A673 (cell line): ENCODE measurements around the gene CALML4. TPM values are rescaled to one million over a fixed set of nuclear protein-coding genes. Genes with fewer than 3 reads are reported as not detected.

ENCODE experiments used
- BruUV-seq: library from RNA; stranded (reverse); fragments of 400-500 nt; replicated peaks from 2 replicates; lab custom pipeline; 2021; lab: Mats Ljungman, UMichigan
- CTCF ChIA-PET: fragments of 300-600 bp; sonication (Branson Sonifier 250); formaldehyde crosslinking; loops from one replicate; lab custom pipeline; 2022; ENCODE audit warnings: antibody characterized with exemption; lab: Charles Lee
- POLR2A ChIA-PET: fragments of 300-600 bp; sonication (Branson Sonifier 250); formaldehyde crosslinking; loops from one replicate; lab custom pipeline; 2022; ENCODE audit warnings: antibody characterized with exemption; ENCODE audit not compliant: low non-redundant PET; lab: Charles Lee
- DNase-seq: peaks from one replicate; pipeline ENCODE4 v3.0.0-alpha.2; 2015; ENCODE audit warnings: low spot score
- H3K27ac ChIP-seq: fragments of 200-600 bp; sonication (generic); 2 replicates; pipeline ENCODE4 v1.5.1; 2016; ENCODE audit warnings: mixed run types, low read depth, mild to moderate bottlenecking, mixed read lengths, antibody characterized with exemption, low read length; ENCODE audit not compliant: poor library complexity, severe bottlenecking
- H3K27me3 ChIP-seq: fragments of 200-600 bp; sonication (generic); replicated peaks from 2 replicates; pipeline ENCODE4 v1.6.1; 2017; ENCODE audit warnings: mixed run types, low read depth, mild to moderate bottlenecking, mixed read lengths, antibody characterized with exemption, low read length; ENCODE audit not compliant: insufficient read depth, poor library complexity
- H3K36me3 ChIP-seq: fragments of 200-600 bp; sonication (generic); 2 replicates; pipeline ENCODE4 v1.6.1; 2016; ENCODE audit warnings: mixed run types, mild to moderate bottlenecking, mixed read lengths, antibody characterized with exemption, low read length; ENCODE audit not compliant: insufficient read depth, poor library complexity, severe bottlenecking
- H3K4me1 ChIP-seq: fragments of 200-600 bp; sonication (generic); 2 replicates; pipeline ENCODE4 v1.6.1; 2017; ENCODE audit warnings: mixed run types, mild to moderate bottlenecking, mixed read lengths, antibody characterized with exemption, low read length; ENCODE audit not compliant: insufficient read depth, poor library complexity, severe bottlenecking
- H3K4me3 ChIP-seq: fragments of 200-600 bp; sonication (generic); 2 replicates; pipeline ENCODE4 v1.5.1; 2016; ENCODE audit warnings: low read depth, mixed run types, mild to moderate bottlenecking, mixed read lengths, low read length; ENCODE audit not compliant: poor library complexity, severe bottlenecking
- H3K9me3 ChIP-seq: fragments of 200-600 bp; sonication (generic); 2 replicates; pipeline ENCODE4 v1.6.1; 2016; ENCODE audit warnings: mixed run types, low read depth, mild to moderate bottlenecking, mixed read lengths, antibody characterized with exemption, low read length; ENCODE audit not compliant: poor library complexity, severe bottlenecking
- EZH2 ChIP-seq: fragments of 200-600 bp; sonication (generic); IDR thresholded peaks from 2 replicates; pipeline ENCODE4 v1.6.1; 2017; ENCODE audit warnings: borderline replicate concordance, low read depth, mild to moderate bottlenecking, mixed read lengths, antibody characterized with exemption, low read length; ENCODE audit not compliant: poor library complexity, severe bottlenecking
- intact Hi-C: fragments of 100-400 bp; cut with micrococcal nuclease; formaldehyde crosslinking; loops from one replicate; pipeline ENCODE4 v1.10.0; 2022; ENCODE audit not compliant: unreplicated experiment
- total RNA-seq: library from RNA; stranded (reverse); gene quantifications from 2 replicates; pipeline ENCODE4 v1.2.3, GENCODE V29; 2021
- TF ChIP-seq, protein P1 (sequence below): fragments of 300-800, 200-600 bp; sonication (generic); conservative IDR thresholded peaks from 2 replicates; pipeline ENCODE4 v1.5.1; 2017; ENCODE audit warnings: low read depth, mild to moderate bottlenecking, antibody characterized with exemption, low read length, moderate library complexity, mixed read lengths

CALML4 gene
- total RNA-seq, 1 experiment from 2014 or later, result 9.1 TPM

DNA sequence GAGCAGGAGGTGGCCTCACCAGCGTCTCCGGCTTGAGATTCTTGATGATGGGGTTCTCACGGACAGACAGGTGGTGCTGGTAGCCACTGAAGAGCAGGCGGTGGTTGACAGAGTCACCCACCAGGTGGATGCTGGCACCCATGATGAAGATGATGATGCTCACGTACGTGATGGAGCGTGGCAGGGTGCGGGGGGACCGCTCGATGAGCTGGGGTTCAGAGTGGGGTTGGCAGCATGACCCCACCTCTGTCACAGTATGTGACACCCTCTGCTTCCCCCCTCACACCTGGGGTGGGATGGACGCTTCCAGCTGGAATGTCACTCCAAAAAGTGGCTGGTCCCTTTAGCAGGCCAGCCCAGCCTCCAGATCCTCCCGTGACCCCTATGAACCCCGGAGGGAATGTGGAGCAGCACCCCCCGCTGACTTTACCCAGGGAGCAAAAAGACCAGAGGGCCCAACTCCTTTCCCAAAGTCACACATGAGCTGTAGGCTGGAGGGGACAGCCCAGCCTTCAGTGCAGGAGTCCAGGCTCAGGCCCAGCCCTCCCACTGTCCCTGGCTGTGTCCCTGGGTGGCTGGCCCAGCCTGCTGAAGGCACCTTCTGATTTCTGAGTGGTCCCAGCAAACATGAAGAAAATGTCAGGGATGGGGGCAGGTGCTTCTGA, 6.7 kb upstream of the CALML4 start:
- no TSS peak for BruUV-seq
- no peak for DNase-seq
- Histone ChIP-seq H3K4me3 (no peak overlapping the region), H3K27me3 (no peaks in the 10 kb centered on the region), H3K27ac (no peak overlapping the region), H3K36me3 (peaks cover 4% of the 10 kb centered on the region), H3K4me1 (no peaks in the 10 kb centered on the region), H3K9me3 (no peaks in the 10 kb centered on the region)
- TF ChIP-seq, protein P1, sequence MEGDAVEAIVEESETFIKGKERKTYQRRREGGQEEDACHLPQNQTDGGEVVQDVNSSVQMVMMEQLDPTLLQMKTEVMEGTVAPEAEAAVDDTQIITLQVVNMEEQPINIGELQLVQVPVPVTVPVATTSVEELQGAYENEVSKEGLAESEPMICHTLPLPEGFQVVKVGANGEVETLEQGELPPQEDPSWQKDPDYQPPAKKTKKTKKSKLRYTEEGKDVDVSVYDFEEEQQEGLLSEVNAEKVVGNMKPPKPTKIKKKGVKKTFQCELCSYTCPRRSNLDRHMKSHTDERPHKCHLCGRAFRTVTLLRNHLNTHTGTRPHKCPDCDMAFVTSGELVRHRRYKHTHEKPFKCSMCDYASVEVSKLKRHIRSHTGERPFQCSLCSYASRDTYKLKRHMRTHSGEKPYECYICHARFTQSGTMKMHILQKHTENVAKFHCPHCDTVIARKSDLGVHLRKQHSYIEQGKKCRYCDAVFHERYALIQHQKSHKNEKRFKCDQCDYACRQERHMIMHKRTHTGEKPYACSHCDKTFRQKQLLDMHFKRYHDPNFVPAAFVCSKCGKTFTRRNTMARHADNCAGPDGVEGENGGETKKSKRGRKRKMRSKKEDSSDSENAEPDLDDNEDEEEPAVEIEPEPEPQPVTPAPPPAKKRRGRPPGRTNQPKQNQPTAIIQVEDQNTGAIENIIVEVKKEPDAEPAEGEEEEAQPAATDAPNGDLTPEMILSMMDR, result no peak
- no peak for TF ChIP-seq EZH2
- CTCF ChIA-PET, result no interaction called here
- POLR2A ChIA-PET, result no interaction called here
- intact Hi-C loops, result loop anchor here (2.0 kb wide), 1 partner anchor 349 kb away; no protein-coding TSS in a partner anchor

DNA sequence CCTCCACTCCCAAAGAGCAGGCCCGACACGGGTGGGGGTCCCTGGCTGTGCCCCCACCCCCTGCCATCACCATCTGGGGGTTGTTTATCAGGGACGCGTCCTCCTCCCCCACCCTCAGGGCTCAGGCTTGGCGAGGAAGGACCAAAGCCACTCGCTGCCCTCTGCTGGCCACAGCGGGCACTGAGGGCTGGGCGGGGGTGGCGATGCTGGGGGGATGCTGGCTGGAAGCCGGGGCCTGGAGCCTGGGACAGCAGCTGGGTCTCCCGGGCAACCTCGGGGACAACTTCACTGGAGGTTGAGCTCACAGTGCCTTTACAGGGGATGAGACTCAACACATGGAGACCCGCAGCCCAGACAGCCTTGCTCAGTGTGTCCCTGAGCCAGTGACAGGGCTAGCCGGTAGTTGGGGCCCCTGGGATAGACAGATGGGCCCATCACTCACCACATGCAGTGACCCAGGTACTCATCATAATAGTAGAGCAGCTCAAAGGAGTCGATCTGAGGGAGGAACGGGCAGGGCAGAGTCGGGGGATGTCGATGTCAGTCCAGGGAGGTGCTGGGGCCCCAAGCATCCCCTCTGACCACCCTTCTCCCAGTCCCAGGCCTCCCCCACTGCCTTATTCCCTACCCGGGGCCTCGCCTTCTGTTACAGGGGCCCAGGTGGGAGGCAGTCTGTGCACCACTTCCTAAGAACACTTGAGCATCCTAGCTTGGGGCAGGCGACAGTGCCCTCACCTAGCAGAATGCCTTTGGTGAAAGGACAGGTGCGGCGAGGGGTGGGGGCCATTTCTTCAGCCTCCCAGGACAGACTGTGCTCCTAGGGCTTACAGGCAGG, 5.9 kb upstream of the CALML4 start:
- Histone ChIP-seq H3K9me3 (no peaks in the 10 kb centered on the region), H3K27me3 (no peaks in the 10 kb centered on the region), H3K4me3 (no peak overlapping the region), H3K4me1 (no peaks in the 10 kb centered on the region), H3K27ac (no peak overlapping the region), H3K36me3 (no peaks in the 10 kb centered on the region)
- POLR2A ChIA-PET, result no interaction called here
- intact Hi-C loops, result loop anchor here (2.0 kb wide), 1 partner anchor 348 kb away; no protein-coding TSS in a partner anchor
- BruUV-seq, result no TSS peak
- CTCF ChIA-PET, result interaction anchor here (0.7 kb wide), 1 partner anchor 58 kb away, joined by 3 read pairs; no protein-coding TSS in a partner anchor
- TF ChIP-seq, protein P1, result peak; percentile 81
- TF ChIP-seq EZH2, result no peak
- DNase-seq, result peak; percentile 63

DNA sequence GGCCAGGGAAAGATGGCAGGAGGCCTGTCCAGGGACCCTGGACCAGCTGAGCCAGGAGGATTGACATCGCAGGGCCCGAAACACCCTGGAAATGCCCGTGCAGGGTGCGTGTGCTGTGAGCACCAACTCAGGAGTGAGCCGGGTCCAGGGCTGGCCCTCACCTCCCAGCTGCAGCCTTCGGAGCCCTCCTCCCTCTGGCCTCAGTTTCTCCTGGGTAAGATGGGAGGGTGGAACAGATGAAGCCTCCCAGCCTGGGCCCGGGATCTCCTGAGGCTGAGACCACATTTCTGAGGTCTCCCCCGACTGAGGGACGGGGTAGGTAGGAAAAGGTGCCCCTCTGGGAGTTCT, 5.3 kb upstream of the CALML4 start:
- Histone ChIP-seq H3K36me3 (no peaks in the 10 kb centered on the region), H3K27me3 (no peaks in the 10 kb centered on the region), H3K27ac (no peak overlapping the region), H3K4me1 (peaks cover 5% of the 10 kb centered on the region), H3K9me3 (no peaks in the 10 kb centered on the region), H3K4me3 (no peak overlapping the region)
- TF ChIP-seq, protein P1, result no peak
- no peak for TF ChIP-seq EZH2
- ChIA-PET POLR2A (interaction anchor here (0.7 kb wide), 1 partner anchor 43 kb away, joined by 16 read pairs; no protein-coding TSS in a partner anchor), CTCF (no interaction called here)
- BruUV-seq, result no TSS peak
- no peak for DNase-seq
- intact Hi-C loops, result loop anchor here (2.0 kb wide), 1 partner anchor 348 kb away; no protein-coding TSS in a partner anchor
